GM19463 (cell line): Measurements from ENCODE around the gene HS3ST5.
"Not testable (repeated sequence)": the region's sequence is repeated elsewhere in the genome, so short reads cannot be mapped to it uniquely, and the experiment has no call there.

Source experiments
- ATAC-seq: cut with Tn5 transposase; IDR thresholded peaks from one replicate; pipeline ENCODE4 v1.9.1; 2021; ENCODE audit warnings: mild to moderate bottlenecking, moderate library complexity; ENCODE audit not compliant: unreplicated experiment

The HS3ST5 gene

DNA sequence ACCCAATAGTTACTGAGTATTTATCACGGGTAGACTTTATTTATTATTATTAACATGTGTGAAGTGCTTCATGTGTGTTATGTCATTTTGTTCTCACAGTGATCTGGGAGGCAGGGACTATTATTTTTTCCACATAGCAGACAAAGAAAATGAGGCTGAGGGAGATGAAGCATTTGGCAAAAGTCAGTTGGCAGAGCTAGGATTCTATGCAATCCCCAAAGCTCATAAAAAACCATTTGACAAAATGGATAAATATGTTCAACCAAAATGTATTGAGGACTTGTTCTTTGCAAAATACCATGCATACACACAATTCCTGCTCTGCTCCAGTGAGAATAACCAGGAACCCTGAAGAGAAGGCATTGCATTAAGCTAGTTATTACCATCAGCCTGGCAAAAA, 184.4 kb downstream of the HS3ST5 start:
- ATAC-seq = no peak

DNA sequence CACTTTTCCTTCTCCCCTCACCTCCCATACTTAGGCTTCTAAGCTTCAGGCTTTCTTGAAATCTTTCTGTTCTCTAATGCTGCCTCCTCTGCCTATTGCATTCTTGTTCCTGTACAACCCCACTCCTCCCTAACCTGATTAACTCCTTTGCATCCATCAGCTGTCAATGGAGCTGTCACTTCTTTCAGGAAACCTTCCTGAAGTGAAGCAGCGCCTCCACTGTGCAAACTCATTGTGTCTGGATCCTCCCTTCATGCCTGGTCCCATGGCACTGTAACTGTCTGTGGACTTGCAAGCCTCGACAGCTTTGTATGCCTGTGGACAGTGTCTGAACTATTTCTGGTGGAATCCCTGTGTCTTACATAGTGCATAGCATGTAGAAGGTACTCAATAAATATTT, 185.0 kb downstream of the HS3ST5 start:
- ATAC-seq = no peak

DNA sequence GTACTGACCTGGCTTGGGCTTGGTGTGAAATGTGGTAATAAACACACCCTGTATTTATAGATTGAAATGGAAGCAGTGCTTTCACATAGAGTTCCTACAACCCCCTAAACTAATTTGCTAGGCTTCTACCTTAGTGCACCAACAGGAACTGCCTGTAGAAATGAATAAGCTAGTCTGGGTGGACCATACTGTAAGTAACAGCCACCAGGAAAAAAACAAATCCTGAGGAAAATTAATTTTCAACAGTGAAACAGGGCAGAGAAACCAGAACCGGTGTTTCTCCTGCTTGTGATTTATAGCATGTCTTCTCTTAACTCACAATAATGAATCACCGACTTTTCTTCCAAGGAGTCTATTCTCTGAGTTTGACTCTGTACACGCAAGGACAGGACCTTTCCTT, 187.1 kb downstream of the HS3ST5 start:
- no peak for ATAC-seq

DNA sequence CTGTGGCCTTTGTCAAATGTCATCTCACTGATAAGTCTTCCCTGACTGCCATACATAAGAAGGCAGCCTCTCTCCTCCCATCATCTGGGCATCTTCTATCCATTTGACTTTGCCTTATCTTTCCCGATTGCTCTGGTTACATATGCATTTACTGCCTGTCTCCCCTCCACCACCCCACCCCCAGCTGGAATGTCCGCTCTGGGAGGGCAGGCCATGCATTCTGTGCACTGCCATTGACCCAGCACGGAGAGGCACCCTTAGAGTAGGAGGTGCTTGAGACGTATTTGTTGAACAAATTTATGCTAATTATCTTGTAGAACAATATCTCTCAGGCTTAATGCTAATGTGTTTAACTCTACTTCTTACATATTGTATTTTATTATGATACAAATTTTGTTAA, 188.0 kb downstream of the HS3ST5 start:
- ATAC-seq = no peak

DNA sequence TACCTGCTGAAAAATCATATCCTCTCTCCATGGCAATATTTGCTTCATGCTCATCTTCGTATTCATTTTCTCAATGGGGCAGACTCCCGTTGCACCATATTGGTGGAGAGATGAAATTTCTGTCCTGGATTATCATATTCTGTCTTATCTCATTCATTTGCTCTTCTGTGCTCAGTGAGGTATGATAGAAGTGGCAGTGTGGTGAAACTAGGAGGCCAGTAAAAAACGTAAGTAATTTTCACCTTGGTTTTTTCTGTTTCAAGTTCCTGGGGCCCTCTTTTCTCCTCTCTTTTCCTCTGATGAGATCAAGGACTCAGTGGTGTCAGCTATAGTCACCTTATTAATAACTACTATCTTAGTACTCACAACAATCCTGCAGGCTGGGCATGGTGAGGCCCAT, 189.4 kb downstream of the HS3ST5 start:
- ATAC-seq = no peak

DNA sequence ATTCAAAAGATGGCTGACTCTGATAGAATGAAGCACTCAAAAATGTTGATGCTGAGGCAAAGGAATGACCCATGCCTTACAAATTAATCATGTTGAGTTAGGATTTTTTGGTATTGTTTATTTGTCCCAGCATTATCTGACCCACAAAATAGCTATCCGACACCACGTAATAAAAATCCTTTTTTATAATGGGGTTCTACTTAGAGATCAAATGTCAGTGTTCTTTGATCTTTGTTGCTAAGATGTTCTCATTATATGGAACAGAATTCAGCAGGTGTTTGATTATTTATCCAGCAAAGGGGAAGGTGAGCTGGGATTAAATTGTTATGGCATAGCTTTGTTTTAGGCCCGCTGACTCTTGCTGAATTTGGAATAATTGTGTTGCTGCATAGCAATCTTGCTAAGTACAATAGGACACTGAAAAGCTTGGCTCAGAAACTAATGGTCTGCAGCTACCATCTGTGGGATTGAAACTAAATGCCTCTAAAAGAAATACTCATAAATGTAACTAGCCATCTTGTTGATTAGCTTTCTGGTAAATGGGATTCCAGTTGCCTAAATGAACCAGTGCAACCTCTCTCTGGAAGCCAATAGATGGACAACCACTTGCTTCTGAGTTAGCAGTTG, 191.6 kb downstream of the HS3ST5 start:
- ATAC-seq = no peak

DNA sequence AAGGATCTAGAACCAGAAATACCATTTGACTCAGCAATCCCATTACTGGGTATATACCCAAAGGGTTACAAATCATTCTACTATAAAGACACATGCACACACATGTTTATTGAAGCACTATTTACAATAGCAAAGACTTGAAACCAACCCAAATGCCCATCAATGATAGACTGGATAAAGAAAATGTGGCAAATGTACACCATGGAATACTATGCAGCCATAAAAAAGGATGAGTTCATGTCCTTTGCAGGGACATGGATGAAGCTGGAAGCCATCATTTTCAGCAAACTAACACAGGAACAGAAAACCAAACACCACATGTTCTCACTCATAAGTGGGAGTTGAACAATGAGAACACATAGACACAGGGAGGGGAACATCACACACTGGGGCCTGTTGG, 193.6 kb downstream of the HS3ST5 start:
- not testable (repeated sequence) for ATAC-seq

DNA sequence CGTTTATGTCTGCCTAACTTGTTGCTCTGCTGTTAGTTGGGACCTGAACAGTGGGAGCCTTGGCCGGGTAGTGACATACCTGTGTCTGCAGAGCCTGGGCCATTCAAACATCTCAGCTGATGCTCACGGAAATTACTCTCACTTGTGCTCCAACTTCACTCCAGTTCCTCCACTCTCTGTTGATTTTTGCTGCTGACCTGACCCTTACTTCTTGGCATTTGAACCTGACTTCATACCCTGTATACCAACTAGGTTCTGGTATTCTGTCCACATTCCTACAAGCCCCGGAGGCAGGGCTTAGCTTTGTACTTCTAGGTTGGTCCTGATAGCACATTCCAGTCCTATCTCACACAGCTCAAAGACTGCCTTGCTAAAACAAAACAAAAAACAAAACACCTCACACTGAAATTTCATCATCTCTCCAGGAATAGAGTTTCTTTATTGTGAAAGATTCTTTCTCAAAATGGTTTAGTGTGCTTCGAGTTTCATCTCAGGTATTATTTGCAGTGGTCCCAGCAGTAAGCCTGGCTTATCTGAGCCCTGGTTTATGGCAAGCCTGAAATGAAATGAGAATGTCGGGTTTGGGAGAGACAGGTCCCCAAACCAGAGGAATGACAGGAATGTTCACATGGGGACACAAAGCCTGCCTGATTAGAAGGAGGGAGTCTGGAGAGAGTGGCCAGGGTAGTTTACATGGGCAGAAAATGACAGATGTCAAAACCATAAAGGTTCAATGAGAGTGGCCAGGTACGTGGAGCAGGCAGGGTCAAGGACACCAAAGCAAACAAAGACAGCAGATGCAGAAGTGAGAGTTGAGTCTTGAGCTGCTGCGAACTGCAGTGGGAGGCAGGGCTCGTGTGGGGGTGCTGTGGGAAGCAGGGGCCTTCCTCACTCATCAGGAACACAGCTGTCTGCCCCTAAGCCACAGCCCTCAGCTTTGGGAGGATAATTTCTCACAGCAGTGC, 197.7 kb downstream of the HS3ST5 start:
- no peak for ATAC-seq

DNA sequence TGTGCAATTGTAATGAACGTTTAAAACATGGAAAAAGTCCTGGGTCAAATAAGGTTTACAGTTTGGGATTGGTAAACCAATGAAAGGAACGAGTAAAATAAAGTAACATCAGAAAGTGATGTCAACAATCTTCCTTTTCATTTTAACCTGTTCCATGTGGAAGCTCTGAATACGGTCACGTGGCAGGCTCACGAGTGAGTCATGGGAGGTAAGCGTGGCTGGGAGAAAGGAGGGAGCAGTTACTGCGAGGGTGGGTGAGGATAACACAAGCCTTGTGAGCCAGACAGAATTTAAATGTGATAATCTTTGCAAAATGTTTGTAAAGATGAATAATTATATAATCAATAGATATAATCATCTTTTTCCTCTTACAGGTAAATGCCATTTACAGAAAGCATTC, 200.6 kb downstream of the HS3ST5 start:
- no peak for ATAC-seq

DNA sequence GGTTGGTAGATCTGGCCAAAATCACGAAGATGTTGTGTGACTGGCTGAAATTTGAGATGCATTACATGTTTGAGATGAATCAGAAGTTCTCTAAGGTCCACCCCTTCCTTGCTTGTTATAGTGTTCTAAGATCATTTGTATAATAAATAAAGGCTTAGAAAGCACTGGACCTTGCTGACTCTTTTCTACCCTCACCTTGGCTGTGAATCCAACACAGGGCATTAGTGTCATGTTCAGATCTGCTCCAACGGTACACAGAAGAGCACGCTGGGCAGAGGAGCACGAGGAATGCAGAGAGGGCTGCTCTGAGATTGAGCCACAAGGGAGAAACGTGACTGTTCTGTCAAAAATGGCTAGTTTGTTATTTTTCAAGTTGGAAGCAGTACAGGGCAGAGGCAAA, 202.4 kb downstream of the HS3ST5 start:
- ATAC-seq = no peak

DNA sequence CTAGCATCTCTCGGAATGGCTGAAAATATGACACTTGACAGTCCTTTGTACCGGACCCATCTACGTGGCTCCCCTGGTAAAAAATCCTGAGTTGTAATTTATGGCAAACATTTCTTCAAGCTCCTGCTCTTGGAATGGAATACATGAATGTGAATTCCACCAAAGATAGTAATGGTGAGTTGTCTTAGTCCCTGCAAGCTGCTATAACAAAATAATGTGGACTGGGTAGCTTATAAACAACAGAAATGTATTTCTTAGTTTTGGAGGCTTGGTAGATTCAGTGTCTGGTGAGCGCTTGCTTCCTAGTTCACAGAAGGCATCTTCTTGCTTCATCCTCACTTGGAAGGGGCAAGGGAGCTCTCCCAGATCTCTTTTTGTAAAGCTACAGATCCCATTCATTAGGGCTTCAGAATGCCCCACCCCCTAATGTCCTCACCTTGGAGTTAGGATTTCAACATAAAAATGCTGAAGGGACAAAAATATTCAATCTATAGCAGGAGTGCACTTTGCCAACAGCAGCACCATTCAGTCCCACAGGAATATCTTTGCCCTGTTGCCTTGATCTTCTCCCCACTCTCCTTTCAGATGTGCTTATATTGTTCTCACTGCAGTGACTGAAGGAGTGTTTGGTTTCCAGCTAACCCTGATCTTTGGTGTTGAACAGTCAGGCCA, 204.1 kb downstream of the HS3ST5 start:
- no peak for ATAC-seq

DNA sequence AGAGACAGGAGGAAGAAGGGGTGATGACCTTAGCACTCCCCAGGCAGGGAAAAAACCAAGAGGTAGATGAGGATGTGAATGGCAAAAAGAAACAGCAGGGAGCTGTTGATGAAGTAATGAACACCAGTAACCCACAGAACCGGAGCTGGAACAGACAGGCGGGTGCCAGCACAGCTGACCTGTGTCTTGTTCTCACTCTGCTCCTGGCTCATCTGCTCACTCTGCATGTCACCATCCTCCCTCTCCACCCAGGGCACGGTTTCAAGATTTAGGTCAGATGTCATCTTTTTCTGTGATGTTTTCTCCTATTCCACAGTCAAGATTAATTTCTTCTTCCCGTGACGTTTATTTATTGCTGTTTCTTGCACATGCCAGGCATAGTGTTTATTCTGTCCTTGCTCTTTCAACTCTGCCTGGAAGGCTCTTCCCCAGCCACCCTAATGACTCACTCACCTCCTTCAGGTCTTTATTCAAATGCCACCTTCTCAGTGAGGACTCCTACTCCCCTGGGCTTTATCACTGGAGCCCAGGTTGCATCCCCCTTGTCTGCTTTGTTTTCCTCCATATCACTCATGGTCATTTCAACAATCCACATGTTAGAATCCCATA, 207.4 kb downstream of the HS3ST5 start:
- no peak for ATAC-seq

DNA sequence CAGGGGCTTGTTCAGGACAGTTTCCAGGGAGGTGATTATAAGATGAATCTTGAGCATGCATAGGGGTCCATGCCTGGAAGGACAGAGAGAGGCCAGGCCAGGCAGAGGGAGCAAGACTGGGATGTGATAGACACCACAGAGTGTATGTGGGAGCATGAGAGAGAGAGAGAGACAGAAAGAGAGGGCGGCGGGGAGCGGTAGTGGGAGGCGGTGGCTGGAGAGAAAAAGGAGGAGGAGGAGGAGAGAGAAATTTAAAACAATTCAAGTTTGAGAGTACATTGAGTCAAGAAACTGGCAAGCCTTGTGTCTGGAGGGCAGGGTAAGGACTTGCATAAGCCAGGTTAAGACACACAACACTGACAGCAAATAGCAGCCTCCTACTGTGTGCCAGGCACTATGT, 209.0 kb downstream of the HS3ST5 start:
- no peak for ATAC-seq

DNA sequence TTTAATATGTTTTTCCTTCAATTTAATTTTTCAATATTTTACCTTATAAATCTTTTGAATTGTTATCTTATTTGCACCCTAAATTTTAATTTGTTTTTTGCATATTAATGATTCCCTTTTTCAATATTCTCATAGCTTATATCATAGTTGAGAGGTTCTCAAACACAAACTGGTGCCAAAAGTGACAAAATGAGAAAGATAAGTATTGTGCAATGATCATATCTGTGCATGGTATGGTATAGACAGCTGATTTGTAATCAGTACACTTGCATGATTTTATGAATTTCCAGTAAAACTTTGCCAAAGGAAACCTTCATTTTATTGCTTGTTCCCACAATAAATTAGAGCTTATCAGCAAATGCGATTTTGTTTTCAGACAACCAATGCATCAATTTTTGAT, 210.9 kb downstream of the HS3ST5 start:
- no peak for ATAC-seq

DNA sequence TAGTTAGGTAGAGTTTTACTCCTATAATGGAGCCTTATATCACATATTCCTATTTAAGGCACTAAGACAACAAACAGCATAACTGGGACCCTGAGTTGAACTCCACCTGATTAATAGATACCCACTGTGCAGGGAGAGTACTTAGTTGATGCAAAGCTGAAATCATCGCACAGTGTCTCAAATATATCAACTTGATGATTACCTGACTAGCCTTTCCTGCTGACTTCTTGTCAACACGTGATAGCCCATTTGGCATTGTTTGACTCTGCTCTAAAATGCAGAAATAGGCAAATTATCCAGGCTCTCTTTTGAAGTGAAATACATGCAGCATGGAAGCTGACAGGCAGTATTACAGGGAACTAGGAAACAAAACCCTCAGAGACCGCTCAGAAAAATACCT, 217.2 kb downstream of the HS3ST5 start:
- ATAC-seq = no peak

DNA sequence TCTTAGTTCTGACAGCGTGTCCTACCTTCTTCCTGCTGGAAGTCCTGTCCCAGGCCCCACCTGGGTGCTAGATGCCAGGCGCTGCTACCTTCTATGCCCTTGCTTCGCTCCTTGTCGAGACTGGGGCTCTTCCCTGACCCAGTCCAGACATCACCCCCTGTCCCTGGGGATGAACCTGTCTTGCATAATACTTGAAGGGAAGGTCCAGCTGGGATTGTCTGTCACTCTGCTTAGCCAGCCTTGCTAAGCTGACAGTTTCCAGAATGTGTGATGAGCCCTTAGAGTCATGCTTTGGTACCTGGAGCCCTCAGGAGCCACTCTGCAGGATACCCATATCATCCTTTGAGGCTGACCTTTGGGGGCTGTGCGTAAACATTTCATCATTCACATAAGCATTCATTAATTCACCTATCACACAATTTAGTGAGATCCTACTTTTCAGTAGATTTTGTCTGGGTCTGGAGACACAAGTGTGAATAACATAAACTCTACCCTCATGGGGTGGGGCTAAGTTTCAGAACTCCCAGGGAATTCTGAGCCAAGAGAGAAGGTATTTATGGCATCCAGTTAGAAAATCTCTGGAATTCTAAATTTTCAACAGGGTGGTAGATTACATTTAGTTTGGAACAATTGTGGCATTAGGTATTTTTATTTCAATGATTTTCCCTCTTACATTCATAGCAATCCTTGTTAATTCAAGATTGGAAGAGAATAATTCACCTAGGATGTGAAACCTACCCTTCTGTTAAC, 220.7 kb downstream of the HS3ST5 start:
- no peak for ATAC-seq

DNA sequence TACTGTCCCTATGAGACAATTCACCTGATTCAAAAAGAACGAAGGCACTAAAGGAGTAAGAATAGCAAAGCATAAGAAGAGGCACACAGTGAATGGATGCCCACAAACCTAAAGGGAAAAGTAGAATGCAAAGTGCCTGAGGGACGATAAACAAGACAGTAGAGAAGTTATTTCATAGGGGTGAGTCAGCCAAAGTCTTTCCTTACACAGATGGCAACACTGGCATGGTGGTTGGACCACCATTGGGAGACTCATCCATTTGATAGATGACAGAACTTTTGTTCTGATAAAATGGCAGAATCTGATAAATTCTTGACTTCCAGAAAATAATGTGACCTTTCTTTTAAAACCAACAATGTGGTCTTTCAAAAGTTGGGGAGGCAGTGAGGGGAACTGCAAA, 223.8 kb downstream of the HS3ST5 start:
- ATAC-seq = no peak

DNA sequence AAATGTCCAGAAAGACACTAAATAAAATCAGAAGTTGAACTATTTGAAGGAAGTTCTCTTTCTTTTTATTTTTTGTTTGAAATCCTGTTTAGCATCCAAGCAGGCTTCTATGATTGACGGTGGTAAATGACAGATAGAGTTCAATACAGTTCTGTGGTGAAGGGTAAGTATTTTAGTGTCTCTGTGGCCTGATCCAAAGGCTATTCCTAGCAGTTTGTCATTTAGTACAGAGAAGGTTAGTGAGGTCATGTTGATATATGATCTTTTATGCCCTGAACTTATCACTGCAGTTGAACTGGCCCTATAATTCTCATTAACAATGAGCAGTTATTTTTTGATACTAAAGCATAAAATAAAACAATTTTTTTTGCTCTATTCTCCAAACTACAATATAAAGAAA, 227.2 kb downstream of the HS3ST5 start:
- ATAC-seq = no peak

DNA sequence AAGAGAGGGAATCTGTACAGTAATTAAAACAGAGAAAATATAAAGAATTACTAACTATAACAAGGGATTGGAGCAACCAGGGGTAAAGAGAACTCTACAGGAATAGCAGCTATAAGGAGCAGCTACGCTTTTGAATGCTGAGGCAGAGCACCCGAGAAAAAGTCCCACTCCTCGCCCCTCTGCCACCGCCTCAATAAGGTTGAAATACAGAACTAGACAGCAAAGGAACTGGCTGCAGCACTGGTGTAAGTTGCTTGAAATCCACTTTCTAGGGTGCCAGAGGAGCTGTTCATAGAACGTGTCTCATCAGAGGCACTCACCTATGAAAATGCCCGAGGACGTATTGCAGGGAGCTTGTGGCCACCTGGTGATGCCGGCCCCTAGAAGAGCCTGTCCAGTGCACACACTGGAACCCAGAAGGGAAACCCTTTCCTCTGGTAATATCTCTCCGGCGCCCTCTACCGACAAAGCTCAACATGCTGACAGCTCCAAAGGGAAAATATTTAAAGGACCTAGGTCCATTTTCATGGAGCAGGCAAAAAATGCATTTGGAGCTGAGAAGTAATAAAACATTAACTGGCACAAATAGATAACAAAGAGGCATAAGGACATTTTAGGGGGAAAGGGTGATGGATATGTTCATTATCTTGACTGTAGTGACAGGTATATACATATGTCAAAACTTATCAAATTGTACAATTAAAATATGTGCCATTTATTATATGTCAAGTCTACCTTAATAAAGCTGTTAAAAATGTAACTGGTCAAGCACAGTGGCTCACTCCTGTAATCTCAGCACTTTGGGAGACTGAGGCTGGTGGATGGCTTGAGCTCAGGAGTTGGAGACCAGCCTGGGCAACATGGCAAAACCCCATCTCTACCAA, 234.5 kb downstream of the HS3ST5 start:
- peak; percentile 53 for ATAC-seq

DNA sequence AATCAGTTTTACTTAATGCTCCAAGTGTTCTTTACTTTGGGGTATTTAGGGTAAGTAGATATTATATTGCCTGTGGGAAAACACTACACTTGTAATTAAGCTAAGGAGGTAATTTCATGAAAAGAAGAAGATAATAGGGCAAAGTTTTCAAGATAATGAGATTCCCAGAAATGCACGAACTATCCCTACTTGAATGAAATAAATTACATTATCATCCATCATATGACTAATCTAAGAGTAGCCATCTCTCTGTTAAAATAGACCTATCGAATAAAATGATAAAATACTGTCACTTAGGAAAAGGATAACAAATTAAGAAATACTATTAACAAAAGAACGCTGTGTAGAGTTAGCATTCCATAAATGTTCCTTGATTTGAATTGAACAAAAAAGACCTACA, 236.8 kb downstream of the HS3ST5 start:
- no peak for ATAC-seq
